Measurements from ENCODE around the gene FAM216B. TPM values are rescaled to one million over a fixed set of nuclear protein-coding genes. Genes with fewer than 3 reads are reported as not detected.

Gene FAM216B
- total and polyA plus RNA-seq, 2 of the 8 experiments (the other 6 are each of a cell fraction or from before 2014, with no cell fraction given): not detected

DNA sequence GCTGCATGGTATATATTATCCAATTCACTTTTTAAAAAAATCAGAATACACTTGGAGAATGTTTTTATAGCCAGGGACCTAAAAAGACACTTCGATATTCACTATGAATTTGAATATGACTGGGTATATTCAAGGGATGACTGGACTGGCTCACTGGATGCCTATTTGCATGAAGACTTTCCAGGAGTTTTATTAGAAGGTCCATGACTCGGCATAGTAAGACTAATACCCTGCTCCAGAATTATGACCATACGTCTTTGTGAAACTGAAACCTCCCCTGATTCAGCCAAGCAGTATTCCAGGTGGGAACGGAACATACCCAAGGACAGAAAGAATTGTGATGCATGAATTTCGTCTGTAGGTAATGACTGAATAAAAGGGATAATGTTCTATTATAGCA lies 3.9 kb upstream of the FAM216B start (continued):
- TF ChIP-seq CHD7 (IDR thresholded peaks at IDR 0.05; ENCODE audit: insufficient replicate concordance, low read length) (no peak), GABPA (IDR thresholded peaks at IDR 0.05; ENCODE audit: borderline replicate concordance, insufficient read depth, low read length) (no peak), EZH2 (IDR thresholded peaks at IDR 0.05; ENCODE audit: low read depth, low read length, severe bottlenecking) (no peak), NANOG (IDR thresholded peaks at IDR 0.05; ENCODE audit: insufficient read depth, low read depth, low read length, poor library complexity, severe bottlenecking) (no peak), ASH2L (IDR thresholded peaks at IDR 0.05; ENCODE audit: low read length) (no peak), HDAC2 (IDR thresholded peaks at IDR 0.05; ENCODE audit: borderline replicate concordance in 1 of 2, low read depth in 2 of 2, low read length in 2 of 2) (no peak), MAX (IDR thresholded peaks at IDR 0.05) (no peak), CBX8 (IDR thresholded peaks at IDR 0.05; ENCODE audit: borderline replicate concordance, low read depth, low read length) (no peak), CEBPB (IDR thresholded peaks at IDR 0.05; ENCODE audit: low read depth, low read length) (no peak), JUN (IDR thresholded peaks at IDR 0.05; ENCODE audit: low read depth, low read length) (no peak)
